GM10266 (cell line): ENCODE data around the gene DAP.

Experiments
- DNase-seq: peaks from one replicate; pipeline ENCODE4 v3.0.0; 2012; ENCODE audit errors: extremely low spot score
- CTCF ChIP-seq: IDR thresholded peaks from 2 replicates; pipeline ENCODE4 v1.5.1; 2012; ENCODE audit warnings: mild to moderate bottlenecking, low read depth; ENCODE audit not compliant: control insufficient read depth, insufficient read depth; ENCODE audit errors: missing control alignments

Gene DAP

GRCh38 chr5:10679336-10679988 lies 81.6 kb downstream of the DAP start:
- DNase-seq, result no peak

GRCh38 chr5:10678244-10678643 lies 82.8 kb downstream of the DAP start:
- no peak for DNase-seq
- no peak for TF ChIP-seq CTCF

More at GRCh38 chr5:10679336-10679988, 81.6 kb downstream of the DAP start:
- TF ChIP-seq CTCF, result no peak

GRCh38 chr5:10677533-10677932 lies 83.5 kb downstream of the DAP start:
- no peak for TF ChIP-seq CTCF
- DNase-seq, result no peak

DNA sequence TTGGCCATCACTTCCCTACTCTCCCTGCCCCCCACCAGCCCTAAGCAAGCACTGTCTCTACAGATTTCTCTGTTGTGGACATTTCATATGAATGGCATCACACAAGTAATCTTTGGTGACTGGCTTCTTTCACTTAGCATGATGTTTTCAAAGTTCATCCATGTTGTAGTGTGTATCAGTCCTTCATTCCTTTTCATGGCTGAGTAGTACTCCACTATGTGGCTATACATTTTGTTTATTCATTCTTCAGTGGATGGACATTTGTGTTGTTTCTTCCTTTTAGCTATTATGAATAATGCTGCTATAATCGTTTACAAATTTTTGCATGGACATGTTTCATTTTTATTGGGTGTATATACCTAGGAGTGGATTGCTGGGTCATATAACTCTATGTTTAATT lies 84.1 kb downstream of the DAP start:
- no peak for TF ChIP-seq CTCF
- no peak for DNase-seq

- no peak for TF ChIP-seq CTCF
- no peak for DNase-seq
Observed at GRCh38 chr5:10676224-10676623, 84.8 kb downstream of the DAP start.

DNA sequence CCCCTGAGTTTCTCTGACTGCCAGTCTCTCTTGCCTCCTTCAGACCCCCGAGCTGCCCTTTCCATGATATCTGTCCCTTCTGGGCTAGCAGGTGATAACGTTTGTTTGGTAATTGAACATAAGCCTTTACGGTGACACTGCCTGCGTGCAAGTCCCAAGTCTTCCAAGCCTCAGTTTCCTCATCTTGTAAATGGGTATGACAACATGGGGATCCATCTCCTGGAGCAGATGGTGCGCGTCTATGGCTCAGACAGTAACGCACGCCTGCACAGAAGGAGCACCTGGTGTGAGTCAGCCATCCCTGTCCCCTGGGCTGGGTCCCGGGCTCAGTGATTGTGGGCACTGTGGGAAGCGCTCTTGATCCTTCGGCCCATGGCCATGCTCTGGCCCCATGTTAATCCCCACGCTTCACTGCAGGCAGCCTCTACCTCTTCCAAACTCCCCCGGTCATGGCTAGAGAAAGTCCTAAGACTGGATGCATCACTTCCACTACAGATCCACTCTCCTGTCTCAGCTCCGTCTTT lies 85.8 kb downstream of the DAP start:
- no peak for TF ChIP-seq CTCF
- DNase-seq, result no peak

DNA sequence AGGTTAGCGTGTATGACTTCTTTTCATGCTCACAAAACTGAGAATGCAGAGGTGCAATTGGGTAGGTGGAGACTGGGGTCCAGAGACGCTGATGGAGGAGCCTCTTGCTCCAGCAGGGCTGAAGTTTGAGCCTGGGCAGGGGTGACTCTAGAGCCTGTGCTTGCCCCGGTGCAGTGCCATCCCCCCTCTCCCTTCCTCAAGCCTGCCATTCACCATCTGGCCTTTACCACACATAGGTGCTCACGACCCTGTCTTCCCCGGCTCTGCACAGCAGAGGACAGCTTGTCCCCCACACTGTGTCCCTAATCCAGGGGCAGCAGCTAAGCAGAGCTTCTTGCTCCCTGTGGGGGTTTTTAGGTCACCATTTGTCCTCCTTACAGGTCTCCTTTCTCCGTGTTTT lies 86.5 kb downstream of the DAP start:
- DNase-seq, result no peak
- no peak for TF ChIP-seq CTCF
